Activated CD8-positive, alpha-beta T cell treated with anti-CD3 and anti-CD28 coated beads, Interleukin-2, amount 10 ng/mL, durations not matched to agents 7 days and 5 days (primary cell): ENCODE data around the gene TMEM30B. TPM values are rescaled to one million over a fixed set of nuclear protein-coding genes. Genes with fewer than 3 reads are reported as not detected.
A peak's percentile ranks its signal among the peaks of the same experiment; 100 is the strongest.
"Not testable (repeated sequence)": the region's sequence is repeated elsewhere in the genome, so short reads cannot be mapped to it uniquely, and the experiment has no call there.

Experiments used
- ATAC-seq: fragments of 150-1000 bp; cut with Tn5 transposase; one replicate; pipeline ENCODE4 v1.10.0; 2021; ENCODE audit warnings: moderate library complexity
- CTCF ChIA-PET: fragments of 350-600 bp; sonication (Branson Sonifier 250); formaldehyde crosslinking; loops from one replicate; lab custom pipeline; 2021; ENCODE audit warnings: antibody characterized with exemption; lab: Charles Lee
- POLR2A ChIA-PET: fragments of 350-600 bp; sonication (Branson Sonifier 250); formaldehyde crosslinking; loops from one replicate; lab custom pipeline; 2021; ENCODE audit warnings: antibody characterized with exemption; lab: Charles Lee
- DNase-seq: peaks from one replicate; pipeline ENCODE4 v3.0.0-alpha.2; 2020
- H3K27ac Mint-ChIP-seq: one replicate; pipeline ENCODE4 v1.8.0; 2021; ENCODE audit warnings: mild to moderate bottlenecking, mixed read lengths
- H3K27me3 Mint-ChIP-seq: one replicate; pipeline ENCODE4 v1.8.0; 2021; ENCODE audit warnings: low read depth, mixed read lengths
- H3K36me3 Mint-ChIP-seq: one replicate; pipeline ENCODE4 v1.8.0; 2021; ENCODE audit warnings: low read depth, mixed read lengths
- H3K4me1 Mint-ChIP-seq: one replicate; pipeline ENCODE4 v1.8.0; 2021; ENCODE audit warnings: low read depth, mixed read lengths
- H3K4me3 Mint-ChIP-seq: one replicate; pipeline ENCODE4 v1.8.0; 2021; ENCODE audit warnings: mild to moderate bottlenecking, mixed read lengths
- H3K9me3 Mint-ChIP-seq: one replicate; pipeline ENCODE4 v1.8.0; 2022; ENCODE audit warnings: mixed read lengths; ENCODE audit not compliant: insufficient read depth
- total RNA-seq, 2 experiments: library from RNA; stranded (reverse); gene quantifications; one replicate each; pipeline ENCODE4 v1.2.3, GENCODE V29; 2021

Gene TMEM30B
- total RNA-seq, 2 experiments from 2014 or later, result 0.52 to 0.66 TPM

GRCh38 chr14:61322011-61322798 is 41.1 kb upstream of the TMEM30B start:
- Mint-ChIP-seq H3K9me3 (no peaks in the 10 kb centered on the region), H3K36me3 (peaks cover 49% of the 10 kb centered on the region), H3K27ac (peak overlapping the region; percentile 89), H3K27me3 (no peaks in the 10 kb centered on the region), H3K4me1 (peaks cover 28% of the 10 kb centered on the region), H3K4me3 (peak overlapping the region; percentile 94)
- ChIA-PET CTCF (interaction anchor here (0.8 to 5.4 kb wide), 11 partner anchors 8 to 113 kb away, joined by 3 to 51 read pairs (median 4); no protein-coding TSS in a partner anchor), POLR2A (interaction anchor here (0.6 to 9.2 kb wide), 30 partner anchors 13 to 440 kb away, joined by 3 to 223 read pairs (median 4); partner anchors contain the start of gene SNAPC1)
- DNase-seq (peak; percentile 49), ATAC-seq (peak; percentile 7)

GRCh38 chr14:61321385-61322010 is 40.4 kb upstream of the TMEM30B start, which contains the start of gene PRKCH:
Gene PRKCH (plus strand): TSS chr14:61321579. CDS start chr14:61322102, 523 bp downstream.
- peak within 1 kb of the TSS; percentile 94 for H3K4me3 Mint-ChIP-seq
- H3K36me3 Mint-ChIP-seq, result peaks cover 43% of the 10 kb centered on the region
- no peaks in the 10 kb centered on the region for H3K9me3 Mint-ChIP-seq
- peak; percentile 79 for ATAC-seq
- CTCF ChIA-PET, result interaction anchor here (0.6 to 5.4 kb wide), 7 partner anchors 9 to 114 kb away, joined by 3 to 51 read pairs (median 3); no protein-coding TSS in a partner anchor
- no peaks in the 10 kb centered on the region for H3K27me3 Mint-ChIP-seq
- peak; percentile 93 for DNase-seq
- H3K4me1 Mint-ChIP-seq, result peaks cover 22% of the 10 kb centered on the region
- peak within 1 kb of the TSS; percentile 92 for H3K27ac Mint-ChIP-seq
- POLR2A ChIA-PET, result interaction anchor here (0.6 to 9.2 kb wide), 20 partner anchors 13 to 374 kb away, joined by 3 to 223 read pairs (median 6); partner anchors contain the start of gene HIF1A

GRCh38 chr14:61320806-61321384 is 39.8 kb upstream of the TMEM30B start:
- H3K4me1 Mint-ChIP-seq, result peaks cover 16% of the 10 kb centered on the region
- ChIA-PET CTCF (interaction anchor here (0.6 to 5.4 kb wide), 6 partner anchors 9 to 69 kb away, joined by 3 to 51 read pairs (median 4); no protein-coding TSS in a partner anchor), POLR2A (interaction anchor here (0.6 to 9.2 kb wide), 16 partner anchors 14 to 374 kb away, joined by 3 to 223 read pairs (median 6); partner anchors contain the start of gene HIF1A)
- peak overlapping the region; percentile 30 for H3K27ac Mint-ChIP-seq
- H3K36me3 Mint-ChIP-seq, result peaks cover 37% of the 10 kb centered on the region
- no peak for DNase-seq
- H3K4me3 Mint-ChIP-seq, result peak overlapping the region; percentile 57
- ATAC-seq, result no peak
- H3K27me3 Mint-ChIP-seq, result no peaks in the 10 kb centered on the region
- H3K9me3 Mint-ChIP-seq, result no peaks in the 10 kb centered on the region

GRCh38 chr14:61320170-61320569 is 39.0 kb upstream of the TMEM30B start:
- H3K27me3 Mint-ChIP-seq, ATAC-seq, H3K4me3 Mint-ChIP-seq, H3K9me3 Mint-ChIP-seq, H3K27ac Mint-ChIP-seq, H3K4me1 Mint-ChIP-seq, DNase-seq: not testable (repeated sequence)
- peaks cover 29% of the 10 kb centered on the region for H3K36me3 Mint-ChIP-seq
- POLR2A ChIA-PET, result interaction anchor here (1.3 to 9.2 kb wide), 3 partner anchors 15 to 132 kb away, joined by 3 to 223 read pairs (median 5); no protein-coding TSS in a partner anchor
- CTCF ChIA-PET, result interaction anchor here (0.6 to 5.4 kb wide), 4 partner anchors 14 to 35 kb away, joined by 4 to 51 read pairs (median 4); no protein-coding TSS in a partner anchor

GRCh38 chr14:61319706-61320105 is 38.6 kb upstream of the TMEM30B start:
- no peaks in the 10 kb centered on the region for H3K27me3 Mint-ChIP-seq
- H3K9me3 Mint-ChIP-seq, result peaks cover 2% of the 10 kb centered on the region
- ATAC-seq (no peak), DNase-seq (no peak)
- no peak overlapping the region for H3K4me3 Mint-ChIP-seq
- H3K36me3 Mint-ChIP-seq, result peaks cover 26% of the 10 kb centered on the region
- ChIA-PET POLR2A (interaction anchor here (1.3 to 9.2 kb wide), 3 partner anchors 15 to 133 kb away, joined by 3 to 223 read pairs (median 3); no protein-coding TSS in a partner anchor), CTCF (interaction anchor here (0.6 to 5.4 kb wide), 4 partner anchors 15 to 34 kb away, joined by 4 to 51 read pairs (median 4); no protein-coding TSS in a partner anchor)
- no peak overlapping the region for H3K27ac Mint-ChIP-seq
- H3K4me1 Mint-ChIP-seq, result peaks cover 5% of the 10 kb centered on the region

GRCh38 chr14:61319086-61319485 is 37.9 kb upstream of the TMEM30B start:
- H3K36me3 Mint-ChIP-seq, result peaks cover 24% of the 10 kb centered on the region
- ChIA-PET POLR2A (interaction anchor here (1.3 to 9.2 kb wide), 4 partner anchors 16 to 133 kb away, joined by 3 to 223 read pairs (median 4); no protein-coding TSS in a partner anchor), CTCF (interaction anchor here (1.5 to 1.8 kb wide), 3 partner anchors 11 to 34 kb away, joined by 4 to 5 read pairs (median 4); no protein-coding TSS in a partner anchor)
- peaks cover 5% of the 10 kb centered on the region for H3K4me1 Mint-ChIP-seq
- peaks cover 9% of the 10 kb centered on the region for H3K9me3 Mint-ChIP-seq
- no peak for ATAC-seq
- no peak for DNase-seq
- no peak overlapping the region for H3K27ac Mint-ChIP-seq
- H3K27me3 Mint-ChIP-seq, result no peaks in the 10 kb centered on the region
- H3K4me3 Mint-ChIP-seq, result no peak overlapping the region

- H3K27ac Mint-ChIP-seq, result no peak overlapping the region
- DNase-seq (peak; percentile 13), ATAC-seq (no peak)
- H3K4me1 Mint-ChIP-seq, result no peaks in the 10 kb centered on the region
- CTCF ChIA-PET, result interaction anchor here (1.6 kb wide), 1 partner anchor 30 kb away, joined by 4 read pairs; no protein-coding TSS in a partner anchor
- peaks cover 29% of the 10 kb centered on the region for H3K36me3 Mint-ChIP-seq
- POLR2A ChIA-PET, result interaction anchor here (0.6 kb wide), 1 partner anchor 10 kb away, joined by 3 read pairs; no protein-coding TSS in a partner anchor
- H3K9me3 Mint-ChIP-seq, result peaks cover 32% of the 10 kb centered on the region
- no peak overlapping the region for H3K4me3 Mint-ChIP-seq
- H3K27me3 Mint-ChIP-seq, result no peaks in the 10 kb centered on the region
Measured at GRCh38 chr14:61315313-61315712, 34.2 kb upstream of the TMEM30B start.

GRCh38 chr14:61308701-61309100 is 27.6 kb upstream of the TMEM30B start:
- POLR2A ChIA-PET, H3K27ac Mint-ChIP-seq, ATAC-seq, H3K4me3 Mint-ChIP-seq, H3K27me3 Mint-ChIP-seq: not testable (repeated sequence)
- Mint-ChIP-seq H3K36me3 (peaks cover 59% of the 10 kb centered on the region), H3K4me1 (peaks cover 11% of the 10 kb centered on the region), H3K9me3 (peaks cover 39% of the 10 kb centered on the region)
- CTCF ChIA-PET, result interaction anchor here (1.0 to 1.9 kb wide), 3 partner anchors 10 to 23 kb away, joined by 3 to 5 read pairs (median 4); no protein-coding TSS in a partner anchor
- DNase-seq, result peak; percentile 5

- DNase-seq (no peak), ATAC-seq (no peak)
- Mint-ChIP-seq H3K27ac (no peak overlapping the region), H3K4me3 (no peak overlapping the region), H3K36me3 (peaks cover 60% of the 10 kb centered on the region), H3K4me1 (peaks cover 11% of the 10 kb centered on the region), H3K27me3 (no peaks in the 10 kb centered on the region), H3K9me3 (peaks cover 36% of the 10 kb centered on the region)
- ChIA-PET POLR2A (no interaction called here), CTCF (interaction anchor here (1.9 kb wide), 2 partner anchors 10 to 17 kb away, joined by 4 to 5 read pairs; no protein-coding TSS in a partner anchor)
Measured at GRCh38 chr14:61308198-61308597, 27.1 kb upstream of the TMEM30B start.

GRCh38 chr14:61304688-61305087 is 23.6 kb upstream of the TMEM30B start:
- CTCF ChIA-PET, result interaction anchor here (1.0 to 1.7 kb wide), 2 partner anchors 12 to 16 kb away, joined by 3 to 4 read pairs; no protein-coding TSS in a partner anchor

More at GRCh38 chr14:61304688-61305087, 23.6 kb upstream of the TMEM30B start:
- Mint-ChIP-seq H3K27ac (no peak overlapping the region), H3K4me3 (no peak overlapping the region), H3K27me3 (no peaks in the 10 kb centered on the region), H3K36me3 (peaks cover 42% of the 10 kb centered on the region), H3K4me1 (peaks cover 17% of the 10 kb centered on the region), H3K9me3 (peaks cover 13% of the 10 kb centered on the region)
- POLR2A ChIA-PET, result interaction anchor here (2.0 kb wide), 1 partner anchor 17 kb away, joined by 4 read pairs; the partner anchor contains the start of gene PRKCH
- ATAC-seq (no peak), DNase-seq (no peak)
